ENCODE measurements around the gene NOB1. TPM values are rescaled to one million over a fixed set of nuclear protein-coding genes. Genes with fewer than 3 reads are reported as not detected.

Gene NOB1
- polyA plus RNA-seq, 2 of the 4 experiments (the other 2 are of a cell fraction): 123 to 134 TPM

DNA sequence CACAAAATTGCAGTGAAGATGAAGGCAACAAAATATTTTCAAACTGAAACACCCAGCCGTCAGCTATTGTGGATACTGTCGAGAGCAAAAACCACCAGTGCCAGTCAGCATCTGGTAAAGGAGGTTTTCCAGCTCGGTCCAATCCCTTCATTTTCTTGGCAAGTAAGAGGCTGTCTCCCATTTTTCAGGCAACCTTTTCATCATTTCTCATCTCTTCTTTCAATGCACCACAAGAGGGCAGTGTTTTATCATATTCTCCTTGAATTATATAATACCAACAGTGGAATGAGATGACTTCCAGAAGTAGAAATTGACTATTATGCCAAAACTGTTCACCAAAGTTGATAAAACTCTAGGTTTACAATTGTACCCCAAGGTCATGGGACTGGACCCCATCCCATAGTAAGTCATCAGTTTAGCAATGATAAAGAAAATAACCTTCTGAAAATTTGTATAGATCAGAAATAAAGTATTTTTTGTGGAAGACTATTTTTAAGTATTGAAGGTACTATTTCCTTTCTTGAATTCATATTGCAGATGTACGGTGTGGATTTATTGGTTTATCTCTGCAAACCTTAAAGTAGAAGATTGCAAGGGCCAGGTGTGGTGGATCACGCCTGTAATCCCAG, 45.2 kb downstream of the NOB1 start:
- FAIRE-seq (no peak), ATAC-seq (peak in 1 of 2 experiments; percentile 5; a peak in 1 of 6 replicates)
- CTCF ChIA-PET: interaction anchor here (0.6 to 5.6 kb wide), 25 partner anchors 9 to 312 kb away, joined by 3 to 54 read pairs (median 4); partner anchors contain the start of genes NOB1 and NQO1

GRCh38 chr16:69707920-69708683, 46.6 kb downstream of the NOB1 start:
- POLR2A ChIA-PET: interaction anchor here (2.3 kb wide), 1 partner anchor 47 kb away, joined by 6 read pairs; the partner anchor contains the start of gene NOB1
- TF ChIP-seq HDAC2 (IDR thresholded peaks at IDR 0.05) (no peak), ZC3H11A (IDR thresholded peaks at IDR 0.05) (no peak), HOXA7 (CRISPR knock-in tag; IDR thresholded peaks at IDR 0.05) (peak; percentile 14; the same call in 1 of the 2 replicates), HMGXB4 (CRISPR knock-in tag; IDR thresholded peaks at IDR 0.05; ENCODE audit: borderline replicate concordance) (no peak), RAD21 (conservative IDR thresholded peaks at IDR 0.05 in 1 of 2, IDR thresholded peaks at IDR 0.05 in 1 of 2) (no peak), TFCP2L1 (CRISPR knock-in tag; IDR thresholded peaks at IDR 0.05) (peak; percentile 23; the same call in 1 of the 2 replicates), NR3C1 (IDR thresholded peaks at IDR 0.05) (no peak), KDM5A (IDR thresholded peaks at IDR 0.05) (no peak)
- TF ChIP-seq, protein P1, sequence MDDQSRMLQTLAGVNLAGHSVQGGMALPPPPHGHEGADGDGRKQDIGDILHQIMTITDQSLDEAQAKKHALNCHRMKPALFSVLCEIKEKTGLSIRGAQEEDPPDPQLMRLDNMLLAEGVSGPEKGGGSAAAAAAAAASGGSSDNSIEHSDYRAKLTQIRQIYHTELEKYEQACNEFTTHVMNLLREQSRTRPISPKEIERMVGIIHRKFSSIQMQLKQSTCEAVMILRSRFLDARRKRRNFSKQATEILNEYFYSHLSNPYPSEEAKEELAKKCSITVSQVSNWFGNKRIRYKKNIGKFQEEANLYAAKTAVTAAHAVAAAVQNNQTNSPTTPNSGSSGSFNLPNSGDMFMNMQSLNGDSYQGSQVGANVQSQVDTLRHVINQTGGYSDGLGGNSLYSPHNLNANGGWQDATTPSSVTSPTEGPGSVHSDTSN (IDR thresholded peaks at IDR 0.05): 0 out of 2 replicates have a peak, but pooled peaks have one; percentile 23

More for the DNA sequence above, 45.2 kb downstream of the NOB1 start:
- DNase-seq (ENCODE audit: low read depth in 1 of 2, low spot score in 1 of 2): peak; percentile 58 to 73
- Histone ChIP-seq H3K4me1 (peaks cover 59% of the 10 kb centered on the region), H3K9me3 (no peaks in the 10 kb centered on the region), H3K4me3 (no peak overlapping the region), H3K4me2 (no peak overlapping the region), H3K27ac (peak overlapping the region in 1 of 2 experiments; percentile 44; a peak in 3 of 6 replicates)
- WGBS (ENCODE audit: missing lambda C conversion rate): 63% methylated on average over 5 of the region's 5 CpGs
- no peak for TF ChIP-seq RFX5 (IDR thresholded peaks at IDR 0.05)
- no peak for TF ChIP-seq BCL3 (IDR thresholded peaks at IDR 0.05)
- no peak for TF ChIP-seq PHF8 (IDR thresholded peaks at IDR 0.05; ENCODE audit: borderline replicate concordance, low read depth)
- TF ChIP-seq, protein P2, sequence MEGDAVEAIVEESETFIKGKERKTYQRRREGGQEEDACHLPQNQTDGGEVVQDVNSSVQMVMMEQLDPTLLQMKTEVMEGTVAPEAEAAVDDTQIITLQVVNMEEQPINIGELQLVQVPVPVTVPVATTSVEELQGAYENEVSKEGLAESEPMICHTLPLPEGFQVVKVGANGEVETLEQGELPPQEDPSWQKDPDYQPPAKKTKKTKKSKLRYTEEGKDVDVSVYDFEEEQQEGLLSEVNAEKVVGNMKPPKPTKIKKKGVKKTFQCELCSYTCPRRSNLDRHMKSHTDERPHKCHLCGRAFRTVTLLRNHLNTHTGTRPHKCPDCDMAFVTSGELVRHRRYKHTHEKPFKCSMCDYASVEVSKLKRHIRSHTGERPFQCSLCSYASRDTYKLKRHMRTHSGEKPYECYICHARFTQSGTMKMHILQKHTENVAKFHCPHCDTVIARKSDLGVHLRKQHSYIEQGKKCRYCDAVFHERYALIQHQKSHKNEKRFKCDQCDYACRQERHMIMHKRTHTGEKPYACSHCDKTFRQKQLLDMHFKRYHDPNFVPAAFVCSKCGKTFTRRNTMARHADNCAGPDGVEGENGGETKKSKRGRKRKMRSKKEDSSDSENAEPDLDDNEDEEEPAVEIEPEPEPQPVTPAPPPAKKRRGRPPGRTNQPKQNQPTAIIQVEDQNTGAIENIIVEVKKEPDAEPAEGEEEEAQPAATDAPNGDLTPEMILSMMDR (IDR thresholded peaks at IDR 0.05): peak; percentile 78
- TF ChIP-seq HEYL (CRISPR knock-in tag; IDR thresholded peaks at IDR 0.05): no peak
- TF ChIP-seq BHLHE40 (IDR thresholded peaks at IDR 0.05; ENCODE audit: low read depth, low read length): no peak
- TF ChIP-seq RAD21 (conservative IDR thresholded peaks at IDR 0.05 in 1 of 2, IDR thresholded peaks at IDR 0.05 in 1 of 2): peak; percentile 68 to 72
- peak; percentile 6 for TF ChIP-seq REST (IDR thresholded peaks at IDR 0.05)
- peak; percentile 62 for TF ChIP-seq SMC3 (IDR thresholded peaks at IDR 0.05)
- TF ChIP-seq RCOR1 (IDR thresholded peaks at IDR 0.05; ENCODE audit: low read depth, low read length): no peak
- no peak for TF ChIP-seq MAFK (IDR thresholded peaks at IDR 0.05; ENCODE audit: partially characterized antibody)
- POLR2A ChIA-PET: interaction anchor here (0.9 to 2.3 kb wide), 4 partner anchors 17 to 313 kb away, joined by 3 to 6 read pairs (median 4); partner anchors contain the start of genes NOB1 and NQO1

More at GRCh38 chr16:69707920-69708683, 46.6 kb downstream of the NOB1 start:
- ATAC-seq (0 out of 6 replicates have a peak, but pooled peaks of 1 of the 2 experiments have one; percentile 1), FAIRE-seq (no peak), DNase-seq (ENCODE audit: low read depth in 1 of 2, low spot score in 1 of 2) (no peak)
- no peak overlapping the region for H3K4me3 ChIP-seq
- CTCF ChIA-PET: interaction anchor here (1.0 to 5.6 kb wide), 10 partner anchors 10 to 310 kb away, joined by 3 to 54 read pairs (median 5); partner anchors contain the start of genes NOB1 and NQO1
- peak overlapping the region in 1 of 2 experiments; percentile 17; a peak in 2 of 6 replicates for H3K27ac ChIP-seq
- WGBS (ENCODE audit: missing lambda C conversion rate): 90% methylated on average over 10 of the region's 10 CpGs
- H3K4me2 ChIP-seq: no peak overlapping the region
- no peaks in the 10 kb centered on the region for H3K9me3 ChIP-seq
- H3K4me1 ChIP-seq: peaks cover 74% of the 10 kb centered on the region
